Measurements from ENCODE around the gene PHACTR4.

DNA sequence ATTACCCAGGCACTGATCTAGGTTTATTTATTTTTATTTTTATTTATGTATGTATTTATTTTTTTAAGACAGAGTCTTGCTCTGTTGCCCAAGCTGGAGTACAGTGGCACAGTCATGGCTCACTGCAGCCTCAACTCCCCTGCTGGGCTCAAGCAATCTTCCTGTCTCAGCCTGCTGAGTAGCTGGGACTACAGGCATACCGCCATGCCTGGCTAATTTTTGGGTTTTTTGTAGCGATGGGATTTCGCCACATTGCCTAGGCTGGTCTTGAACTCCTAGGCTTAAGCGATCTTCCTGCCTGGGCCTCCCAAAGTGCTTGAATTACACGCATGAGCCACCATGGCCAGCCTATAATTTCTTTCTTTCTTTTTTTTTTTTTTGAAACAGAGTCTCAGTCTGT lies 9.4 kb downstream of the PHACTR4 start:
- no peak for TF ChIP-seq POLR2A (IDR thresholded peaks at IDR 0.05)
- no peak for TF ChIP-seq CTCF (IDR thresholded peaks at IDR 0.05)
